Mesenchymal stem cell (in vitro differentiated cells and primary cell): ENCODE data around the gene FNIP2.

Experiments used
- DNase-seq: peaks from one replicate; pipeline ENCODE4 v3.0.0-alpha.2; 2013
- H2AFZ ChIP-seq: one replicate; pipeline ENCODE4 v1.6.1; 2013; ENCODE audit warnings: low read depth, mild to moderate bottlenecking, control low read depth, inconsistent platforms, low read length, moderate library complexity
- H2AK5ac ChIP-seq: 2 replicates; pipeline ENCODE4 v1.6.1; 2013; ENCODE audit warnings: low read length, moderate library complexity, mild to moderate bottlenecking, inconsistent platforms; ENCODE audit not compliant: severe bottlenecking
- H2BK120ac ChIP-seq: one replicate; pipeline ENCODE4 v1.6.1; 2013; ENCODE audit warnings: low read depth, mild to moderate bottlenecking, inconsistent platforms, low read length, moderate library complexity
- H2BK12ac ChIP-seq, 2 experiments: one replicate each; pipeline ENCODE4 v1.6.1; 2013; ENCODE audit warnings: inconsistent platforms in 2 of 2, low read length in 2 of 2, mild to moderate bottlenecking in 2 of 2, moderate library complexity in 2 of 2, control low read depth in 1 of 2
- H2BK15ac ChIP-seq: one replicate; pipeline ENCODE4 v1.6.1; 2013; ENCODE audit warnings: mild to moderate bottlenecking, low read depth, inconsistent platforms; ENCODE audit not compliant: poor library complexity, severe bottlenecking
- H2BK5ac ChIP-seq: 2 replicates; pipeline ENCODE4 v1.6.1; 2013; ENCODE audit warnings: low read depth, mild to moderate bottlenecking, low read length, control low read depth, inconsistent platforms; ENCODE audit not compliant: poor library complexity, severe bottlenecking
- H3K14ac ChIP-seq, 2 experiments: one replicate each; pipeline ENCODE4 v1.6.1; 2013; ENCODE audit warnings: inconsistent platforms in 2 of 2, low read length in 2 of 2, control low read depth in 1 of 2, mild to moderate bottlenecking in 1 of 2, moderate library complexity in 1 of 2
- H3K18ac ChIP-seq, 2 experiments: one replicate each; pipeline ENCODE4 v1.6.1; 2013; ENCODE audit warnings: inconsistent platforms in 2 of 2, low read length in 2 of 2, control low read depth in 1 of 2, low read depth in 1 of 2, mild to moderate bottlenecking in 1 of 2
- H3K23ac ChIP-seq, 2 experiments: one replicate each; pipeline ENCODE4 v1.6.1; 2013; ENCODE audit warnings: inconsistent platforms in 2 of 2, low read length in 2 of 2, mild to moderate bottlenecking in 2 of 2, moderate library complexity in 2 of 2, control low read depth in 1 of 2
- H3K27ac ChIP-seq: 2 replicates; pipeline ENCODE4 v1.5.1; 2013; ENCODE audit warnings: mild to moderate bottlenecking, moderate library complexity, low read length, control low read depth, inconsistent platforms; ENCODE audit not compliant: poor library complexity, severe bottlenecking
- H3K27me3 ChIP-seq, 2 experiments: 2 replicates each; pipeline versions ENCODE4 v1.6.1 to v1.7.0; 2013; ENCODE audit warnings: low read length in 2 of 2, mild to moderate bottlenecking in 2 of 2, moderate library complexity in 2 of 2, control low read depth in 1 of 2, inconsistent platforms in 1 of 2; ENCODE audit not compliant: control insufficient read depth in 1 of 2, insufficient read depth in 1 of 2
- H3K36me3 ChIP-seq, 2 experiments: 2 replicates each; pipeline versions ENCODE4 v1.6.1 to v1.7.0; 2013; ENCODE audit warnings: low read length in 2 of 2, control low read depth in 1 of 2, inconsistent platforms in 1 of 2, low read depth in 1 of 2, mild to moderate bottlenecking in 1 of 2; ENCODE audit not compliant: insufficient read depth in 2 of 2, control insufficient read depth in 1 of 2
- H3K4ac ChIP-seq, 2 experiments: one replicate each; pipeline ENCODE4 v1.6.1; 2013; ENCODE audit warnings: inconsistent platforms in 2 of 2, low read length in 2 of 2, mild to moderate bottlenecking in 2 of 2, moderate library complexity in 2 of 2, control low read depth in 1 of 2, low read depth in 1 of 2
- H3K4me1 ChIP-seq: 2 replicates; pipeline ENCODE4 v1.6.1; 2013; ENCODE audit warnings: low read depth, low read length, control low read depth; ENCODE audit not compliant: control insufficient read depth, insufficient read depth
- H3K4me2 ChIP-seq: 2 replicates; pipeline ENCODE4 v1.6.1; 2013; ENCODE audit warnings: low read length, mild to moderate bottlenecking, inconsistent platforms; ENCODE audit not compliant: poor library complexity, severe bottlenecking
- H3K4me3 ChIP-seq, 2 experiments: 2 replicates each; pipeline versions ENCODE4 v1.5.1 to v1.7.0; 2013; ENCODE audit warnings: low read length in 2 of 2, mild to moderate bottlenecking in 2 of 2, control low read depth in 1 of 2, low read depth in 1 of 2; ENCODE audit not compliant: insufficient read depth in 1 of 2
- H3K79me1 ChIP-seq: replicated peaks from 2 replicates; pipeline ENCODE4 v1.6.1; 2013; ENCODE audit warnings: mild to moderate bottlenecking, control low read depth, low read length, inconsistent platforms; ENCODE audit not compliant: poor library complexity, severe bottlenecking
- H3K9ac ChIP-seq: 2 replicates; pipeline ENCODE4 v1.7.0; 2013; ENCODE audit warnings: mild to moderate bottlenecking, low read length, moderate library complexity
- H3K9me3 ChIP-seq: 2 replicates; pipeline ENCODE4 v1.7.0; 2013; ENCODE audit warnings: mild to moderate bottlenecking, low read length; ENCODE audit not compliant: control insufficient read depth
- H4K8ac ChIP-seq: one replicate; pipeline ENCODE4 v1.6.1; 2013; ENCODE audit warnings: inconsistent platforms, mild to moderate bottlenecking, low read length, moderate library complexity
- H4K91ac ChIP-seq: one replicate; pipeline ENCODE4 v1.6.1; 2013; ENCODE audit warnings: mild to moderate bottlenecking, low read length, inconsistent platforms
- WGBS: methylation state at CpG from one replicate; pipeline ENCODE4 v1.1.7; 2013; ENCODE audit warnings: mixed read lengths; 5-methylcytosine and 5-hydroxymethylcytosine counted together

FNIP2 gene

DNA sequence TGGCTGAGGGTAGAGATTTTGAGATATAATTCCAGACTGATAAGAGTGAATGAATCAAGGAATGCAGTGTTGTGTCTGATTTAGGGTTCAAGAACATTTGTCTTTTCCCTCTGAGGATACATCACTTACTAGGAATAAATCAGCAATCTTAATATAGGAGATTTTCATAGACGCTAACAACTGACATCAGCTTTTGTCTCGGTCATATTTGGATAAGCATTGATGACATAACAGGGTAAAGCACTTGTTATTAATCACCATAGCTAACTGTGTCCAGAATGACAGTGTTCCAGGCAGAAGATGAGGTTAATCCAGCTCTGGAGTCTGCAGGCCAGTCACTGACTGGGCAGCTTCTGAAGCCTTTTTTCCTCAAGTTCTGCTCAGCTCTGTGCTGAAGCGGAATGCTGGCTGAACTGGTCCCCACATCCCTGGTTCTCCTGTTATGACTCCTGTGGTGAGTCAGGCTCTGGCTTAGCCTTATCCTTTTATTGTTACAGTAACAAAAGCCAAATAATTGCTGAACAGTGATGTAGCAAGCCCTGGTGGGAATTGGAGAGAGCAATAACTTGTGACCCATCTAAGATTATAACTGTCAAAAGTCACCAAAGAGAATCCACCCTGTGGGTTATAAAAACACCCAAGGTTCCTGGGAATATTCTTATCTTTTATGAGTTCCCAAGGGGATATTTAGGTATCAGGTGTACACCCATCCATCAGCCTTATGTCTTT lies 41.8 kb downstream of the FNIP2 start:
- H2BK15ac ChIP-seq: no peak overlapping the region
- H3K4me1 ChIP-seq: peaks cover 4% of the 10 kb centered on the region
- H3K27ac ChIP-seq: peak overlapping the region; percentile 64
- H3K4me2 ChIP-seq: no peak overlapping the region
- H3K23ac ChIP-seq: no peak overlapping the region
- H2BK120ac ChIP-seq: no peak overlapping the region
- no peak overlapping the region for H2AK5ac ChIP-seq
- H3K4me3 ChIP-seq: peak overlapping the region in 1 of 2 experiments; percentile 53
- no peak overlapping the region for H4K91ac ChIP-seq
- H2AFZ ChIP-seq: no peak overlapping the region
- peak; percentile 95 for DNase-seq
- H3K18ac ChIP-seq: no peak overlapping the region
- H3K36me3 ChIP-seq: no peaks in the 10 kb centered on the region
- peak overlapping the region; percentile 84 for H3K9ac ChIP-seq
- H3K14ac ChIP-seq: no peak overlapping the region
- H3K79me1 ChIP-seq: peaks cover 18% of the 10 kb centered on the region
- H3K4ac ChIP-seq: no peak overlapping the region
- WGBS: 33% methylated on average over 3 of the region's 3 CpGs
- H2BK5ac ChIP-seq: no peak overlapping the region
- H4K8ac ChIP-seq: no peak overlapping the region
- H2BK12ac ChIP-seq: peak overlapping the region in 1 of 2 experiments; percentile 3
- H3K27me3 ChIP-seq: no peaks in the 10 kb centered on the region
- no peaks in the 10 kb centered on the region for H3K9me3 ChIP-seq

DNA sequence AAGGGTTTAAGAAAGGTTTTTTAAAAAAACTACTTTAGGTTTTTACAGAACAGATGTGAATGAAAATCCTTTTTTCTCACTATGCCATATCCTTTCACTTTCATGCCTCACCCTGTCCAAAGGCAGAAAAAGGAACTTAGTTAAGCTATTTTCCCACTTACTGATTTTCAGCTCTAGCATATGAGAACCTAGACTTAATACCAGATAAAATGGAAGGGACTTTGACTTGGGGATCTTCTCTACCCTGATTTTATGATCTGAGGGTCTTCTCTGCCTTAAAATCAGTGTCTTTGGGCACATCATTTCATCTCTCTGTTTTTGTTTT lies 42.4 kb downstream of the FNIP2 start:
- Histone ChIP-seq H3K79me1 (peaks cover 14% of the 10 kb centered on the region), H2BK120ac (no peak overlapping the region), H4K91ac (no peak overlapping the region), H3K14ac (no peak overlapping the region), H2AFZ (no peak overlapping the region), H3K18ac (no peak overlapping the region), H3K4ac (no peak overlapping the region), H3K23ac (no peak overlapping the region), H2BK12ac (no peak overlapping the region), H3K4me3 (no peak overlapping the region), H2AK5ac (no peak overlapping the region), H3K4me2 (no peak overlapping the region), H3K4me1 (peaks cover 4% of the 10 kb centered on the region), H3K36me3 (no peaks in the 10 kb centered on the region), H4K8ac (no peak overlapping the region), H2BK5ac (no peak overlapping the region), H2BK15ac (no peak overlapping the region), H3K9me3 (no peaks in the 10 kb centered on the region), H3K9ac (peak overlapping the region; percentile 68), H3K27me3 (no peaks in the 10 kb centered on the region), H3K27ac (peak overlapping the region; percentile 54)
- no peak for DNase-seq

DNA sequence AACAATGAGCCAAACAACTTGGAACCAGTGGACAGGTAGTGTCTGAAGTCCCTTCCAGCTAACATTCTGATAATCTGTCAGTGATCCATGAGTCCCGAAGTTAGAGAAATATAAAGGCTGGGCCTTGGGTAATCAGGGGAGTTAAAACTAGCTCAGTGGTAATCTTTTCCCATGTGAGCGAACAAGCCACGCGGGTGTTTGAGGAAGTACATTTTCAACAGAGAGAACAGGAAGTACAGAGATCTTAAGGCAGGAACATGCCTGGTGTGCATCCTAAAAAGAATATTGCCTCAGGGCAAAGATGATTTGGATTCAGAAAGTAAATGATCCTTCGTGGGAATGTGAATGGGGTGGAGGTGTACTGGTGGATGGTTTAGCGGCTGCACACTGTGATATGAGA lies 42.9 kb downstream of the FNIP2 start:
- no peaks in the 10 kb centered on the region for H3K27me3 ChIP-seq
- H2BK120ac ChIP-seq: no peak overlapping the region
- no peaks in the 10 kb centered on the region for H3K9me3 ChIP-seq
- no peak overlapping the region for H3K4me3 ChIP-seq
- DNase-seq: no peak
- H3K36me3 ChIP-seq: no peaks in the 10 kb centered on the region
- peak overlapping the region; percentile 68 for H3K9ac ChIP-seq
- H3K18ac ChIP-seq: peak overlapping the region in 1 of 2 experiments; percentile 61
- H2BK5ac ChIP-seq: no peak overlapping the region
- no peak overlapping the region for H3K4me2 ChIP-seq
- H3K27ac ChIP-seq: peak overlapping the region; percentile 41
- WGBS: 82% methylated on average over 5 of the region's 6 CpGs
- H3K23ac ChIP-seq: no peak overlapping the region
- H2AFZ ChIP-seq: no peak overlapping the region
- H3K4ac ChIP-seq: peak overlapping the region; percentile 39 to 43
- peak overlapping the region; percentile 46 for H2AK5ac ChIP-seq
- H2BK15ac ChIP-seq: no peak overlapping the region
- peaks cover 12% of the 10 kb centered on the region for H3K79me1 ChIP-seq
- no peak overlapping the region for H3K14ac ChIP-seq
- no peak overlapping the region for H4K91ac ChIP-seq
- peak overlapping the region; percentile 19 to 63 for H2BK12ac ChIP-seq
- peaks cover 4% of the 10 kb centered on the region for H3K4me1 ChIP-seq
- no peak overlapping the region for H4K8ac ChIP-seq

DNA sequence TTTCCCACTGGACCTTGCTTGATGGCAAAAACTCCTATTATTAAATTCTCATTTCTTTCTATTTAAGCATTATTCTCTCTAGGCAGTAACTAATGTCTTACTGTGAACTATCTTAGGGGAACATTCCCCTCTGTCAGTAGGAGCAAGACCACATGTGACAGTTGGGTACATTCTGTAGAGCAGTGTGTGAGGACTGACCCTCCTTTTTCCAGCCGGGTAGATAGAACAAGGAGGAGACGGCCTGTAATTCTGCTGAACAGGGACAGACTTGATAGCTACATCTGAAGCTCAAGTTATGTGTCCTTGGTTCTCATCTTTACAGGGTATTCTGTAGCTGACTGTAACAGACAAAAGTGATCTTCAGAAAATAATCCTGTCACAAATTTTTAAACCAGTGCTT lies 43.3 kb downstream of the FNIP2 start:
- no peak overlapping the region for H4K91ac ChIP-seq
- H3K36me3 ChIP-seq: no peaks in the 10 kb centered on the region
- H3K9me3 ChIP-seq: no peaks in the 10 kb centered on the region
- no peak for DNase-seq
- peaks cover 11% of the 10 kb centered on the region for H3K79me1 ChIP-seq
- peak overlapping the region; percentile 37 for H2AK5ac ChIP-seq
- H3K4me2 ChIP-seq: no peak overlapping the region
- no peak overlapping the region for H4K8ac ChIP-seq
- H2BK15ac ChIP-seq: no peak overlapping the region
- no peak overlapping the region for H3K4me3 ChIP-seq
- peaks cover 3% of the 10 kb centered on the region for H3K4me1 ChIP-seq
- no peak overlapping the region for H3K27ac ChIP-seq
- H2BK12ac ChIP-seq: peak overlapping the region in 1 of 2 experiments; percentile 8
- peak overlapping the region in 1 of 2 experiments; percentile 60 for H3K4ac ChIP-seq
- no peak overlapping the region for H3K23ac ChIP-seq
- H2BK5ac ChIP-seq: no peak overlapping the region
- WGBS: 92% methylated on average over 2 of the region's 2 CpGs
- H3K18ac ChIP-seq: peak overlapping the region in 1 of 2 experiments; percentile 69
- H3K9ac ChIP-seq: no peak overlapping the region
- no peak overlapping the region for H2BK120ac ChIP-seq
- H3K14ac ChIP-seq: no peak overlapping the region
- no peak overlapping the region for H2AFZ ChIP-seq
- no peaks in the 10 kb centered on the region for H3K27me3 ChIP-seq
